ENCODE results near the gene BAIAP2.

Gene BAIAP2

DNA sequence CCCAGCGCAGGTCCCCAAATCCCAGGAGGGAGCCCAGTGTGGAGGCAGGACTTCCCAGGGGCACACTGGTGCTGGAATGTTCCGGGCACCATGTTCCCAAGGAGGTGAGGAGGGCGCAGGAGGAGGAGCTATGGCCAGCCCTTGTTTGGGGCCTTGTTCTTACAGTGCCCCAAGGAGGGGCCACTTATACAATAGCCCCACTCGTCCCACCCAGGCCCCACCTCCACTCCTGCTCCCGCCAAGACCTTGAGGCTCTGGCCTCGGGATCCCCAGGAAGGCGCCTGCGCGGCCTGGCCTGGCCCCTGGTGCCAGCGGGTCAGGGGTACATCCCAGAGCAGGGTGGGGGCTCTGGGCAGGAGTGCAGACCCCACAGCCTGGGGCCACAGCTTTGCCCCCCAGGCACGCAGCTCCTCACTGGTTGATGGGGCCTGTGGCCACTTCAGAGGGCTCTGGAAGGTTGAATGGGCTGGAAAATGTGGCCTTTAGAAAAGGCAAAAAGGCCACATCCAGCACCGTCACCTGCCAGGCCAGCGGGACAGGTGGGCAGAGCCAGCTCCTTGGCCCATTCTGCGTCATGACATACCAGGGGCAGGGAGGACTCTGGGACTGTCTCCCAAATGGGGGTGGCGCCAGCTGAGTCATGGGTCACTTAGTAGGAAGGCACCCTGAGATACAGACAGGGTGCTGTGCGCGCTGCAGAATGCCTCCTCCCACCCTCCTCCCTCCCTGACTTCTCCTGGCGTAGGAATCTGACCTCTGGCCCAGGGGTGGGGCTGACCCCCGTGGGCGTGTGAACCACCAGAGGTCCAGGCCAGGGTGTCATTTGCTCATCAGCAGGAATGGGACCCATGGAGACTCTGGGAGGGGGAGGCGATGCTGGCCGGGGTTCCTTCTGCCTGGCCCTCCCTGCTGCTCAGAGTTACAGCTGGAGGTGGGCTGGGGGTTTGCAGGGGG lies 98.1 kb downstream of the BAIAP2 start:
- no peak overlapping the region for H3K4me3 ChIP-seq (replicated peaks; ENCODE audit: low read depth, low read length)
- TF ChIP-seq, protein P1, sequence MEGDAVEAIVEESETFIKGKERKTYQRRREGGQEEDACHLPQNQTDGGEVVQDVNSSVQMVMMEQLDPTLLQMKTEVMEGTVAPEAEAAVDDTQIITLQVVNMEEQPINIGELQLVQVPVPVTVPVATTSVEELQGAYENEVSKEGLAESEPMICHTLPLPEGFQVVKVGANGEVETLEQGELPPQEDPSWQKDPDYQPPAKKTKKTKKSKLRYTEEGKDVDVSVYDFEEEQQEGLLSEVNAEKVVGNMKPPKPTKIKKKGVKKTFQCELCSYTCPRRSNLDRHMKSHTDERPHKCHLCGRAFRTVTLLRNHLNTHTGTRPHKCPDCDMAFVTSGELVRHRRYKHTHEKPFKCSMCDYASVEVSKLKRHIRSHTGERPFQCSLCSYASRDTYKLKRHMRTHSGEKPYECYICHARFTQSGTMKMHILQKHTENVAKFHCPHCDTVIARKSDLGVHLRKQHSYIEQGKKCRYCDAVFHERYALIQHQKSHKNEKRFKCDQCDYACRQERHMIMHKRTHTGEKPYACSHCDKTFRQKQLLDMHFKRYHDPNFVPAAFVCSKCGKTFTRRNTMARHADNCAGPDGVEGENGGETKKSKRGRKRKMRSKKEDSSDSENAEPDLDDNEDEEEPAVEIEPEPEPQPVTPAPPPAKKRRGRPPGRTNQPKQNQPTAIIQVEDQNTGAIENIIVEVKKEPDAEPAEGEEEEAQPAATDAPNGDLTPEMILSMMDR (IDR thresholded peaks at IDR 0.05; ENCODE audit: low read depth, low read length, missing control alignments), result no peak
- no peak for DNase-seq (ENCODE audit: extremely low read depth, low read depth)

DNA sequence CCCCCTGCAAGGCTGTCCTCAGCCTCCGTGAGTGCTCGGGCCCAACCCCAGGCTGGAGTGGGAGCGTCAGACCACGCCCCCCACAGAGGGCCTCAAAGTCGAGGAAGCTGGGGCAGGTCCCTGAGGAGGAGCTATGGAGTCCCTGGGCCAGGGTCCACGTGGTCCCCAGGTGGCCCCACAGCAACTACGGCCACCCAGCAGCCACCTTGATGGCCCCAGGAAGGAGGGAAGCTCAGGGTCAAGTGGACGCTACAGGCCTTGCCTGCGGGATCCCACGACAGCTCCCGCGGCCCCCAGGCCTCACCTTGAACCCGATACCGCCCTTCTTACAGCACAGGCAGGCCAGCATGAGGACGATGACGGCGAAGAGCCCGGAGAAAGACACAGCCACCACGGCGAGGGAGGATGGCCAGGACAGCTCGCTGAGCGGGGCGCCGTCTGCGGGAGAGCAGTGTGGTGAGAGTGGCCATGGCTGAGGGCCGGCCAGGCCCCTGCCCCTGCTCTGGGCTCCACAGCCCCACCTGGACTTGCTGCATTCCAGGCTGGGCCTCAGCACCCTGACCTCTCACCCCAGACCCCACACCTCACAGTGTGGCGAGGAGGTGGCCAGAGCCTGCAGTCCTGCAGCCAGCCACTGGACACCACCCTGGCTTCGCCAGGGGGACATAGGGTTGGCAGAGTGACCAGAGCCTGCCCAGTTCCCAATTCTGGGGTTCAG lies 99.3 kb downstream of the BAIAP2 start:
- TF ChIP-seq, protein P1 (IDR thresholded peaks at IDR 0.05; ENCODE audit: low read depth, low read length, missing control alignments), result no peak
- no peak overlapping the region for H3K4me3 ChIP-seq (replicated peaks; ENCODE audit: low read depth, low read length)
- no peak for DNase-seq (ENCODE audit: extremely low read depth, low read depth)

DNA sequence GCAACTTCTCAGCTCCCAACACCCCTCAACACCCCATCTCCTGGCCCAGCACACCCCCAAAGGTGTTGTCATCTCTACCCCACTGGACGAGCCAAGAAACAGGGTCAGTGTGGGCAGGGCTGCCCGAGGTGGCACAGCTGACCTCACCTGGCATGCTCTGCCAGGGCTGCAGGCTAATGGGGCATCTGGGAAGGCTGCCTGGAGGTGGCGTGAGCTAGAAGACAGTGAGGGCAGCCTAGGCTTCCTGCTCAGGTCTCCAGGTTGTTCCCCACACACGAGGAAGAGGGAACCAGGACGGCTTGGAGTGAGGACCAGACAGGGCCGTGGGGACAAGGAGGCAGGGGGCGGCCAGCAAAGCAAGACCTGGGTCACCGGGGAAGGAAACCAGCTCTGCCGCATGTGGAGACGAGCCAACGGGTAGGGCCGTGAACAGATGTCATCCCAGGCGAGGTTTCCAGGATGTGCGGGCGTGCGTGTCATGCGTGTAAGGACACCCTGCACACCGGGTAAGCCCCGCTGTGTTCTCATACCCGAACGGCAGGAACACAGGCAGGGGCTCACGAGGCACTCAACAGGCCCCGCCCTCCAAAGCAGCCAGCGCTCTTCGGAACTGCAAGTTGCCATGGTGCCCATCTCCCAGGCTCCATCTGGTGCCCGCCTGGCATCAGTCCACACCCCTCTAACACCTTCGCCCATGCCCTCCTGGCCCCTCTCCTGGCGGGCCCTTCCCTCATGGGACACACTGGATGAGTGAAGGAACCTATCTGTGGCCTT lies 100.7 kb downstream of the BAIAP2 start:
- TF ChIP-seq, protein P1 (IDR thresholded peaks at IDR 0.05; ENCODE audit: low read depth, low read length, missing control alignments), result no peak
- DNase-seq (ENCODE audit: extremely low read depth, low read depth), result no peak
- H3K4me3 ChIP-seq (replicated peaks; ENCODE audit: low read depth, low read length), result no peak overlapping the region

DNA sequence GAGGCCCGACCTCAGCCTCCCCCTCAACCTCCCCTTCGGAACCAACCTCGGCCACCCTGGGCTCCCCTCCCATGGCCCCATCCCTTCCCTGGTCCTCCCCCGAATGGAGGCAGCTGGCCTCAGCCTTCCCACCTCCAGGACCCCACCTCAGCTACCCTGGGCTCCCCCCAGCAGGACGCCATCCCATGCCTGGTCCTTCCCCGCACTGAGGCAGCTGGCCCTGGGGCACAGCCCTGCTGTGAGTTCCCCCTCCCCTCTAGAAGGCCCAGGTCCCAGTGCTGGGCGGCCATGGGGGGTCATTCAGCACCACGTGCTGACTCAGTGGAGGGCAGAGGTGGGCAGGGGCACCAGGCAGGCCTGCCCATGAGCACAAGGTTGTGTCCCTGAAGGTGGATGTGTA lies 101.4 kb downstream of the BAIAP2 start:
- TF ChIP-seq, protein P1 (IDR thresholded peaks at IDR 0.05; ENCODE audit: low read depth, low read length, missing control alignments), result no peak
- DNase-seq (ENCODE audit: extremely low read depth, low read depth), result no peak

DNA sequence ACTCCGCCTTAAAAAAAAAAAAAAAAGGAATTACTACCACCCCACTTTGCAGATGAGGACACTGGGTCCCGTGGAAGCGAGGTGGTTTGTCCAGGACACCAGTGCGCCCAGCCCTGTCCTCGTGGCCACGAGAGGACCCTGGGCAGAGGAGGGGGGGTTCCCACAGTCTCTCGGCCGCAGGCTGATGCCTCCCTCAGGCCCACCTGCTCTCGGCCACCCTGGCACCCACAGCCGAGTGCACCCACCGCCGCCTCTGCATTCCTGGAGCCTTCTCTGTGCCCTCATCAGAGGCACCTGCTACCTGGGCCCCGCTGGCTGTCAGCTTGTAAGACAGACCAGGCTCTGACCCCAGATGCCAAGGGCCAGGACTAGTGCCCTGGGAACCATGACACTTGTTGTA lies 102.3 kb downstream of the BAIAP2 start:
- TF ChIP-seq, protein P1 (IDR thresholded peaks at IDR 0.05; ENCODE audit: low read depth, low read length, missing control alignments), result no peak
- no peak for DNase-seq (ENCODE audit: extremely low read depth, low read depth)
- no peak overlapping the region for H3K4me3 ChIP-seq (replicated peaks; ENCODE audit: low read depth, low read length)

More for the DNA sequence above, 101.4 kb downstream of the BAIAP2 start:
- H3K4me3 ChIP-seq (replicated peaks; ENCODE audit: low read depth, low read length), result no peak overlapping the region

DNA sequence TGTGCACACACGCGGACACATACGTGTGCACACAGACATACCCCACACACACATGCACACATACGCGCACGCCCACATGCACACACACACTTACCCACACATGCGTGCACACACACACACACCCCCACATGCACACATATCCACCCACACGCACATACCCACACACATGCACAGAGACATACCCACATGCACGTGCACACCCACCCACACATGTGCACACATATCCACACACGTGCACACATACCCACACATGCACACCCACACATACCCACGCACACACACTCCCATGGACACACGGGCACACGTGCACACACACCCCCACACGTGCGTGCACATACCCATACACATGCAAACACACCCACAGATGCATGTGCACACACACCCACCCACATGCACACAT lies 103.1 kb downstream of the BAIAP2 start:
- no peak overlapping the region for H3K4me3 ChIP-seq (replicated peaks; ENCODE audit: low read depth, low read length)
- TF ChIP-seq, protein P1 (IDR thresholded peaks at IDR 0.05; ENCODE audit: low read depth, low read length, missing control alignments), result no peak
- no peak for DNase-seq (ENCODE audit: extremely low read depth, low read depth)
